NCI-H510A (cell line): ENCODE measurements around the gene HCN1.

Experiments used
- DNase-seq: peaks from one replicate; lab custom pipeline; 2025; lab: John Stamatoyannopoulos, UW

HCN1 gene

DNA sequence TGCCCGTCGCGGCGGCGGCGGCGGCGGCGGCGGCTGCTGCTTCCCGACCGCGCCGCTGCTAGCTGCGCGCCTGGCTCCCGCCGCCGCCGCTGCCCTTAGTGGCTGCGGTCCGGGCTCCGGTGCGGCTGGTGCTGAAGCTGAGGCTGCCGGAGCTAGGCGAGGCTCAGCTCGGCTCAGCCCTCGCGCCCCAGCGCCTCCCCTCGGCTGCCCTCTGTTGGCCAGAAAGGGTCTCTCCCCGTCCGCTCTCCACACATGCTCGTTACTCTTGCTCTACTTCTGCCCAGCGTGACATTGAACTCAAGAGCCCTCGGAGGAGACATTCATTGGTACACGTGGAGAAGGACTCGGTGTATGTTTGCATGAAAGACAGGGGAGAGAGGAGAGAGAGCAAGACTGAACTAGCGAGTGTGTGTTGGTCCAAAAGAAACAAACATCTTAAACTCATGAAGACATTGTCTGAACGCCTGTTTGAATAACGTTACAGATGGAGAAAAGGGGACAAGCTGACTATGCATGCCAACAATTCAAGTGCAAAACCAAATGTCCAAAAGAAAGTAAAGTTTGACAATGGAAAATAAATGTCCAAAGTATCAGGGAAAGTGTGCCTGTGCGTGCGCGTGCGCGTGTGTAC is at the start of gene HCN1:
Gene HCN1, minus strand, starts transcription at position 175 of the 631 bp plus-strand sequence.
- peak; percentile 74 for DNase-seq

DNA sequence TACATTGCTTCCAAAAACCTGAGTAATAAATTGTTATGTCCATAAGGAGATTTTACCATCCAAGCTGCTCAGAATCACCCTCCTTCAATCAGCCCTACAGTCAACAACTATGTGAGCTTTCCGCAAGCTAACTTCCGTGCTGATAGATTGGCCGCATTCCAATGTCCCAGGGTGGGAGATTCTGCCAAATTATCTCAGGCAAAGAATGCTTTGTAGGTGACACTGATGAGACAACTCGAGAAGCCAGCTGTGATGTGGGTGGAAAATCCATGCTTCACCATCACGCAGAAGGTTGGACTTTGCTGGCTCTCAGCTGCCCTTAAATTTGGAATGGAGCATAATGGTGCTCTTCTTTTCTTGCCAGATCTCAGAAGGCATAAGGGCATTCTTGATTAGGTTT is 44.9 kb upstream of the HCN1 start:
- no peak for DNase-seq

DNA sequence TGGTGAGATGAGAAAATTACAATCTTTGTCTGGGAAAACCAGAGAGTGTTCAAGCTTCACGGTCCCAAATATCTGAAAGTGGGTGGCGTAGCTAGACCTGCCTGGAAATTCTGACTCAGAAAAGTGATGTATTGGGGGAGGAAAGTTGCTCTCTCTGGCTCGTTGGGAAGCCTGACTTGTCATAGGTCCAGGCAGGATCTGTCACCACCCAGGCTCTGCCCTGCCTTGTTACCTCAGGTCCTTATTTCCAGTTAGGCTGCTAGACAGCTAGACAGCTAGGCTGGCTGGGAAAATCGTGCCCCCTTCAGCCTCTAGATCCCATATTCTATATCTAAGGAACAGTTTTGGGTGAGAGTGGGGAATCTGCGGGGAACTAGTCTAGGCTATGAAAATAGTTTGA is 41.0 kb upstream of the HCN1 start:
- DNase-seq: no peak

DNA sequence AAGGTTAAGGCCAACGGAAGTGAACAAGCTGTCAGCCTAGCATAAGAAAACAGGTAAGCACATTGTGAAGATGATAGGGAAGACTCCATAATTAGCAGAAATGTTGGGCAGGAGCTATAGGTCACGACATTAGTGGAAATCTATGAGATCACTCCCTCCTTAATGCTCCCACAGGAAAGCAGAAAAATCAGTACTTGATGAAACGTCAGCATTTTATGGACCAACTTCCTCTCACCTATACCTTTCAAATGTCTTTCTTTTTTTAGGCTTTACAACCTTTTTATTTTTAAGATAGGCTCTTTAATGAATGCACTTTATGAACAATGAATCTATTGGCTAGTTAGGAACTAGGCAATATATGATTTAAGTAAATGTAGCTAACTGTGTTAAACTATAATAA is 29.4 kb upstream of the HCN1 start:
- DNase-seq: no peak

DNA sequence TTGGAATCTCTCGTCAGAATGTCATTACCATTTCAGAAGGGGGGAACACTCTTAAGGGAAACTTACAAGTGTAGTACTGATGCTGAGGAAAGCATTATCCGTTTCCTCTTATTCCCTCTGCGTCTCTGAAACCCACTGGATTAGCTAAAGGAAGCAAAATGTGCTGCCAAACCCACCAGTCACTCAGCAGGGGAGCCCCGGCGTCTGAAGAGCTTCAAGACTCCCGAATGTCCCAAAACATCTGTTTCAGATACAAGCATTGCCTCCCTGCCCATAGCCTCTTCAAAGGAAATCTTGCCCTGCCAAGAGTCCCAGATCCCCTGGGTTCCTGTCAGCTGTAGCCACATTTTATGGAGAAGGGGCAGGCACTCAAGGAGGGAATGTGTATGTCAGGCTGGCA is 1.0 kb upstream of the HCN1 start:
- no peak for DNase-seq

DNA sequence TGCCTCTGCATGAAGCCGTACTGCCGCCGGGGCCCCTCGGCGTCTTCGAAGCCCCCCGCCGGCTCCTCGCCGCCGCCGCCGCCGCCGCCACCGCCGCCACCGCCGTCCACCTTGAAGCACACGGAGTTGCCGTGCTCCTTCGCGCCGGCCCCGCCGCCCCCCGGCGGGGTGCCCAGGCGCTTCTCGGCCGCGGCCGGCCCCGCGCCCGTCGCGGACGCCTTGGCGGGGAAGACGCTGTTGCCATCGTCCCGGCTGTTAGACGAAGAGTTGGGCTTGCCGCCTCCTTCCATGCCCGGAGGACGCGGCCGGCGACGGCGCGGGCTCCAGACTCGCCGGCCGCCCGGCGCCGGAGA is 400 bp downstream of the HCN1 start:
- no peak for DNase-seq

DNA sequence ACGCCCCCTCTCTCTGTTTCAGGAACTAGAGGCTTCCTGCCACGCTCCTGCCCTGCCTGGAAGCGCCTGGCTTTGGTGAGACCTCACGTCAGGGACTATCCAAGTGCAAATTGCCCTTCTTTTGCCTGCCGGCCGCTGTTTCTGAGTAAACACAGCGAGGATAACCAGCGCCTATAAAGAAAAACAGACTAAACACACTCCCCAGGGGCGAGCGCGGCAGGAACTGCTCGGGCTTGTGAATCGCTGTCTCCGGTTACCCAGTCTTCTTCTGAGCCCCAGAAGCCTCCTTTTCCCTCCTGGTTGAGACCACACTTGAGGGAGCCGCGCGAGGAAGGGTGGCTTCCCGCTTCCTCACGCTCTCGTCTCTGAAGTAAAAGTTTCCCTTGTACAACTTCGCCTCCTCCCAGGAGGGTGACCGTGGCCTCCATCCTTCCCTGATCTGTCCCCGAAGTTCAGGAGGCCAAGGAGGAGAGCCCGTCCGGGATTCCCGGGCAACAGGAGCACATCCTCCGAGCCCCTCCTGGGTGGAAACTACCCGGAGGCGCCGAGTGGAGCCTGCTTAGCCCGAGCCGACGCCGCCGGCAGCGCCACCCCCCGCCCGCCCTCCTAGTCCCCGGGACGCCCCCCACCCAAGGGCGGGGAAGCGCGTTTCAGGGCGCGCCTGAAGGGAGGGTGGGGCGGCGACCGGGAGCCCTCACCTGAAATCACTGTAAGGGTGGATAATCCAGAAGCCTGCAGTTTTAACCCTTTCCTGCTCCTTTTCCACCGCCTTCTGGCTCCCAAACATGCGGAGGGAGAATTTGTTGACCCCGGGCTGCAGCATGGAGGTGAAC is 993 bp downstream of the HCN1 start:
- DNase-seq: no peak

DNA sequence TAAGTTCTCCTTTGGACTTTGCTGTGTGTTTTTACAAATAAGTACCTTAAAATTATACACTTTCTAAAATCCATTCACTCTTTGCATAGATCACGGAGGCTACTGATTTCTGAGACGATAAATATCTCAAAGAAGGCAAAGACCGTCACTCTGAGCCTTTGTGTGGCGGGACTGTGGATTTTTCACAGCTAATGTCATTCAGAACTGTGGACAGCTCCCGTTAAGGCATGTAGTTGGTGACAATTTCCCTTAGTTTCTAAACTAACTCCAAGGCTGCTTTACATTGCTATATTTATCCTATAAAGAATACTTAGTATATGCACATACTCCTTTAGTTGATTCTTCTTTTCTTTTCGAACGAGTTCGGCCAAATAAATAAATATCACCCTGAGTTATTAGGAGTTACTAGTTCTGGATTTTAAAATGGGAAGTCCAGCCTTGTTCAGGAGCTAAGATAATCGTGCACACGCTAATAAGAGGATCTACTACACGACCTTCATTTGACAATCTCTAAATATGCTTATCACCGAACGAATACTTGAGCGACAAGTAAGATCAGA is 1.8 kb downstream of the HCN1 start:
- no peak for DNase-seq

DNA sequence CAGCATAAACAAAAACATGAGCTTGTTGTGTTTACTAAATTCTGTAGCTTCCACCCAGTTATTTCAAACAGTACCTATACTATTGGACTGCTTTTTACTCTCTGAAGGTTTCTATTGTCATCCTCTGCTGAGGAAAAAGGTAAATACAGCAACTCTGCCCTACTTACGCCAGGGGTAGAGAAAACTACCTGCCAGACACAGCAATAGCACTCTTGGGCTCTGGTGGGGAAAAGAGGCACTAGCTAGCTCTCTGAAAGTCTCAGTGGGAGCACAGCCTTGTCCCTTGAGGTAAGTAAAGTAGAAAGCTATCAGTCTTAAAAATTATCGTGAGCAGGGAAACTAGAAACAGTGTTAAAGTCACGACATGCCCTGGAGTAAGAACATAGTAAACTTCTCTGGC is 3.7 kb downstream of the HCN1 start:
- DNase-seq: no peak

DNA sequence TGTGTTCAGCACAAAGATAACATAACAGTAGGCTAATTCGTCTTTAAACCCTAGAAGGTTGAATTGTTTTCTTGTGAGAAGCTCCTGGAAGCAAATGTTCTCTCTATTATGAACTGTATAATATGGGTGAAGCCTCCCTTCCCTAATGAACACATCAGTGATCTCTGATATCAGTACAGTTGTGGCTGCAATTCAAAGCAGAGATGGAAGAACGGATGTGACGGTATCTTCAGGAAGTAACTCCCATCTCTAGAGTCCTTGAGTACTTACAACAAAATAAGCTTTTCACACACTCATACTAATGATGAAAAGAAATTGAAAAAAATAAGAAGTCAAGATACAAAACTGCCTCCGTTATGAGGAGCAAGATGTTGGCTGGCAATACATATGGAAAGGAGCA is 4.5 kb downstream of the HCN1 start:
- no peak for DNase-seq

DNA sequence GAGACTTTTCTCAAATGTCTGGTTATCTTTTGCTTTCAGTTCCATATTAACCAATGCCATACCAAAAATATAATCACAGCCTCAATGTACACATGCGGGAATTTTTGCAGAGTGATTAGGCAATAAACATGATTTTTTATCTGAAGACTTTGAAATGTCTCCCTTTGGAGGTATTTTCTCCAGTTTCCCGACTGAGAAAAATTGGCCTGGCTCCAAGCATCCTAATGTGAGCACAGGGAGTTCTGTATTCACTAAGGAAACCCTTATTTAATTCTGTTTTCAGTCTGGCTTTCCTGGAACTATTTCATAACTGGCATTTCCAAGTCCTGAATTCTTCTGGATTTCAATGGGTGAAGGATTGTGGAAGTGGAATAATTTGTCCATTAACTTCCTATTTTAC is 8.5 kb downstream of the HCN1 start:
- no peak for DNase-seq

DNA sequence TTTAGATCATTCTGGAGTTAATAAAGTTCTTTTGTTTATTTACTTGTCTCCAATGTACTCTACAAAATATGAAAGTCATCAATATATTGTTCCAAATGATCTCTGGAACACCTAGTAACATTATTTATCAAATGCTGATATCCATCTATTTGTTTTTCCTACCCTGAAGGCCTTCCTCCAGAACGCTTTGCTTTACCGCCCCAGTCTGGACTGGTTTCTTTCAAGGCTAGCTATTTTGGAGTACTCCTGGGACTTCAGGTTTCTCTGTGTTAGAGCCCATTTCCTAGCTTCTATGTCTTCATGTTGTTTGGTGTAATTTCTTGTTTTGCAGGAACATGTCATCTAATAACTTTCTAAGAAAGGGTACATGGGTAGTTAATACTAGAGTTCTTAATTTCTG is 9.6 kb downstream of the HCN1 start:
- DNase-seq: no peak

DNA sequence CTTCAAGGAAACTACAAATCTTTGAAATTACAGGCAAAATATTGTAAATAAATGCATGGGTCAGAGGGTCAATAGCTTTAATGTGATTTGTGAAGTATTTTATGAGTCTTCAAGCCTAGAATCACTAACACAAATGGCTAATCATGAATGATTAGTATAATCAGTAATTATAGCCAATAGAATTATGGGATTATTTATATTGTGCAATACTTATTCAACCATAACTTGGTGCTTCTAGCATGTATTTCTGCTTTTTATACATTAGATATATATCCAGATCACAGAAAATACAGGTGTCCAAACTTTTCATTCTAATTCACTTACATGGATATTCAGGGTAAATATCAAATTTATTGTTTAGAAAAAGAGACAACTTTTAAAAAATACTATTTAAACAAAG is 12.1 kb downstream of the HCN1 start:
- DNase-seq: no peak

DNA sequence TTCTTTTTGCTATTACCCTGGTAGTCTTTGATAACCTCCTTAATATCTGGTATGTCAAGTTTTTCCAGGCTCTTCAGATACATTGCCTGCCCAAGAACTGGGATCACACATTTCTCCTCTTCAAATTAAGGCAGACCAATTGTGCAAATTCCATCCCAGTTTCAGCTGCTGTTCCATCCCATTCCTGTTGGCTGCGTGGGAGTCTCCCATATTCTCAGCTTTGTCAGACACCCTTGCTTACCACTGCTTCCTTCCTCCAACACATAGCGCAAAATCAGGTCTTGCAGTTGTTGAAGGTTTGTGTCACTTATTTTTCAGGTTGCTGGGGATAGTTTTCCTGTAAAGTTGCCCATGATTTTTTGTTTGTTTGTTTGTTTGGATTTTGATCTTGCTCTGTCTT is 15.2 kb downstream of the HCN1 start:
- no peak for DNase-seq

DNA sequence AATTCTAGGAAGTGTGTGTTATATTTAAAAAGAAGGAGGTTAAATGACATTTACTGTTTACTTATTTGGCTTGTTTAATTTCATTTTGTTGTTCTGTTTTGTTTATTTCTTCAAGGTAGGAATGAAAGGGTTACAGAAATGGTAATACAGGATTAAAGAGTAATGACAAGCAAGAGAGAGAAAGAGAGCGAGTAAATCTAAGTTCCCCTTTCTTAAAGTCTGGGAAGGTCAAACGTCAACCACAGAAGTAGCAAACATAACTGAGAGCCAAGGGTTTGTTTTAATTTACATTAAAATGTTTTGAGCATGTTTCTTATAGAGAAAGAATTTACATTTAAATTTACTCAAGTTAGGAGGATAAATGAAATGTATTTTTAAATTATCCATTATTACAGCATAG is 18.7 kb downstream of the HCN1 start:
- no peak for DNase-seq

DNA sequence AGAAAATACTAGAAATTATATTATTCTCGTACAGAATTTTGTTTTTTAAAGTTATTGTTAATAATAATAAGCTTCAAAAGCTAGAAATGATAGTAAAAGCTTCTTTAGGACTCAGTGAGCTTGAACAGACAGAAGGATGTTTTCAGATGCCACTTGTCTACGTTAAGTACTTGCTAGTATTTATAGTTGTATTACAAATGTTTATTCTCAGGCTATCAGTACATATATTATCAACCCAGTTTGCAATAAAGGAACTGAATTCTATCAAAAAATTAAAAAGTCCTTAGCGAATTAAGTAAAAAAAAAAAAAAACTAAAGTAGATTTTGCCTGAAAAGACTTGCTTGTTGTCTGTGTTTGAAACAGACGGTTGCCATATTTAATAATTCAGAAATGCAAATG is 23.9 kb downstream of the HCN1 start:
- no peak for DNase-seq

DNA sequence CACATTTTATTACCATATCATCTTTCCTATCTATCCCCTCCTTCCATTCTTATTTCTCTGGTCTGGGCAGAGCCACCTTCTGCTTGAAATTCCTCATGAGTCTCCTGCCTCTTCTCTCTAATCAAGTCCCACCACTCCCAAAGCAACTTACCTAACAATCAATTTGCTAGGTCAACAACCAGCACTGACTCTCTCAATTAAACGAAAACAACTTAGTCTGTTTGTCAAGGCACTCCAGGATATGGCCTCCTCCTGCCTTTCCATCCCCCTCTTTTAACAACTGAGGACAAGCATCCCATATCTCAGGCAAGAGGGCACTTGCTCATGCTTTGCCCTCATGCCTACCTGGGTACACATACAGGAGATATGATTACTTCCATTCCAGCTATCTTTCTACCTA is 47.4 kb downstream of the HCN1 start:
- no peak for DNase-seq

DNA sequence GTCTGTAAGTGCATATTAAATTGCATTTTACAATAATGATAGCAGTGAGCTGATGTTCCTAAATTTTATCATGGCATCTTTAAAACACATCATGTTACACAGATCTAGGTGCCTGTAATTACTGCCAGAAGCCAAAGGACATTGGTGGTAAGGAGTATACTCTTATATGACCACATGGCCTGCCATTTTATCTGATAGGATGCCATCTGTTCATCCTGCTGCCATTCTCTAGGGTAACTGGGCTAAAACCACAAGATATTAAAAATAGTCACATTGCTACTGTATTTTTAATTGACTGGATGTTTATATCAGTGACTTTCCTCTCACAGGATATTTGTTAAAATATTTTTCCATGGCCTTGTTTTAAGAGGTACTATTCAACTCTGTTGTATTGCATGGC is 53.1 kb downstream of the HCN1 start:
- DNase-seq: no peak

DNA sequence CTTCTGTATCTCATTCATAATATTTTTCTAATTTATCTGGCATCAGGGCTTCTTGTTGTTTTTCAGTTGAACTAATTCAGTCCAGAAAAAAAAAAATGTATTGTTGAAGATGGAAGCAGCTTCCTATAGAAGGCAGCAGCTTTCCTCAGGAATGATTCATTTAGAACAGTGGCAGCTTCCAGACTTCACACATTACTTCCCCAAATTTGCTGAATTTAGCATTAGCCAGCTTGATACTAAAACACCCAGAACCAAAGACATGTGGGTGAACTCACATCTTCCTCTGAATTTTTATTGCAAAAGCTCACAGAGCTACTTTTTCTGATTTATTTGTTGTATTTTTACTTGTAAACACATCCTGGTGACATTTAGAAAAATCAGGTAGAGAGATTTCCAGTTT is 53.8 kb downstream of the HCN1 start:
- DNase-seq: no peak

DNA sequence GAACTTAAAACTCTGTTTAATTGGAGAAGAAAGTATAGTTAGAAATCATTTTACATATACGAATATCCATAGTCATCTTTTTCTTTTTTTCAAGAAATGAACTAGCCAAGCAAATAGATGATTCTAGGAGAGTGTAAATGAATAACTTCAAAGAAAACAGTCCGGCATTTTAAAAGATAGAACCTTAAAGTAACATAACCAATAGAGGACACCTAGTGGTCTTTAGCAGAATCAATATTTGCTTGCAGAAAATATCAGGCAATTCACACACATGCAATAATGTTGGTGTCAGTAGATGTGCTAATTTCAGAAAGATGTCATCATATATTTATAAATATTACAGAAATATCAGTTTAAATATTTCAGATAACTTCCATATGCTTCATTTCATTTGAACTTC is 57.1 kb downstream of the HCN1 start:
- no peak for DNase-seq

DNA sequence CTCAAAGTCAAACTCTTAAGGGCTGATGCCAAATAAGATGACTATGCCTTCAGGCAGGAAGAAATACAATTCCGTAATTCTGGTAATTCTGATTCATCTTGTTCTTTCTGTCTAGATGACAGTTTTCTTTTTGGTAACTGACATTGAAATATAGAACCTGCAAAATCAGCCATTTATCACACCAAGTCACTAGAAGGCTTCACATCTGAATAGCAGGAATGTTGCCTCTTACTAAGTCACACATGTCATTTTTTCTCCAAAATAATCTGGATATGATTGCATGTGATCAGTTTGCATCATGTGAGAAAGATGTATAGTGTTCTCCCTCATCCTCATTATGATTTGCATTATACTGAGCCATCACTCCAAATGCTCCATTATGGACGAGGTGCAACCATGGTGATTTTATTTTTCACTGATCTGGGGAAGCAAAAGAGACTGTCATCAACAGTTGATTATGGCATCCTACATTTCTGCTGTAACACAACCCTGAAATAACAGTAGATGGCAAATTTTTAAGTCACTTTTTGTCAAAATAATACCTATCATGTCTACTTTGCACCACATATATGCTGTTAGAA is 69.0 kb downstream of the HCN1 start:
- DNase-seq: no peak

DNA sequence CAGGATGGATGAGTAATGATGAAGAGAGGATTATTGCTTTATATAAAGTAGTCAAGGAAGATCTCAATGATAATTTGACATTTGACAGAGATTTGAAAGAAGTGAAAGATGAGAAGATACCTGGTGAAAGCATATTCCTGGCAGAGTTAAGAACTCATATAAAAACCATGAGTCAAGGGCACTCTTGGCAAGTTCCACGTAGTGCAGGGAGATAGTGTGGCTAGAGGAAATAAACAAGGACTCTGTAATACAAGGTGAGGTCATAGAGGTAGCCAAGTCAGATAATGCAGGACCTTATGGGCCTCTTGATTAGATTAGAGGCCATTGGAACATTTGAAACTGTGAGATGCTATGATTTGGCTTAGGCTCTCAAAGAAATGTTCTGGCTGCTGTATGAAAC is 72.3 kb downstream of the HCN1 start:
- DNase-seq: no peak

DNA sequence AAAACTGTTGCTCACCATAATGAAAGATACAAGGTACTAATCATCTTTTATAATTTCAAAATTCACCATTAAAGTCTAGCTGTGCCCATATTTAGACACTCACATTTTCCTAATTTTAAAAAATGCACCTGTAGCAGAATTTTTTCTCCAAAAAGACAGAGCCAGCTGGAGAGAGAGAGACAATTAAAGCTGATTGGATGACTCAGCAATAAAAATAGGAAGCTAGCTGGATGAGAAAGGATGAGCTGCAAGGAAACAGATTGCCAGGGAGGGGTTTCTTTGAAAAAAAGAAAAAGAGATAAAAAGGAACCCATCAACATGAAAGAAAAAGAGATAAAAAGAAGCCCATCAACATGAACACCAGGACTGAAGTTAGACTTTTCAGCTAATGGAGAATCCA is 73.8 kb downstream of the HCN1 start:
- no peak for DNase-seq
